Activated CD4-positive, alpha-beta T cell treated with anti-CD3 and anti-CD28 coated beads, Interleukin-2, Interleukin-4, amounts not matched to agents 100 ng/mL and 50 ng/mL, durations not matched to agents 16 hours and 8 hours (primary cell): ENCODE measurements around the gene NRK.
"Not testable (repeated sequence)": the region's sequence is repeated elsewhere in the genome, so short reads cannot be mapped to it uniquely, and the experiment has no call there.

Experiments
- DNase-seq: peaks from one replicate; pipeline ENCODE4 v3.0.0-alpha.2; 2020; ENCODE audit warnings: low spot score

Gene NRK

GRCh38 chrX:105894721-105895120 is 72.4 kb downstream of the NRK start:
- no peak for DNase-seq

GRCh38 chrX:105909576-105909975 is 87.2 kb downstream of the NRK start:
- no peak for DNase-seq

GRCh38 chrX:105910563-105911105 is 88.3 kb downstream of the NRK start:
- no peak for DNase-seq

- DNase-seq, result no peak
Measured at GRCh38 chrX:105945266-105945665, 122.9 kb downstream of the NRK start.

- no peak for DNase-seq
Measured at GRCh38 chrX:105969487-105969886, 147.1 kb downstream of the NRK start.

- no peak for DNase-seq
Measured at GRCh38 chrX:105972690-105973386, 150.5 kb downstream of the NRK start.

- DNase-seq, result no peak
Measured at GRCh38 chrX:105973387-105973739, 151.0 kb downstream of the NRK start.

- no peak for DNase-seq
Measured at GRCh38 chrX:105975382-105975781, 153.0 kb downstream of the NRK start.

GRCh38 chrX:105981772-105982485 is 159.6 kb downstream of the NRK start:
- DNase-seq, result no peak

GRCh38 chrX:105988487-105988886 is 166.1 kb downstream of the NRK start:
- DNase-seq, result not testable (repeated sequence)

- DNase-seq, result no peak
Measured at GRCh38 chrX:105999294-105999693, 177.0 kb downstream of the NRK start.

- no peak for DNase-seq
Measured at GRCh38 chrX:106000203-106000602, 177.9 kb downstream of the NRK start.

GRCh38 chrX:106000609-106001008 is 178.3 kb downstream of the NRK start:
- not testable (repeated sequence) for DNase-seq

GRCh38 chrX:106005684-106006083 is 183.3 kb downstream of the NRK start:
- DNase-seq, result no peak

- no peak for DNase-seq
Measured at GRCh38 chrX:106007815-106008214, 185.5 kb downstream of the NRK start.
